Mesendoderm (in vitro differentiated cells): ENCODE data around the gene BATF2.

Experiments used
- DNase-seq: peaks from one replicate; pipeline ENCODE4 v3.0.0; 2013
- H2AK5ac ChIP-seq: 2 replicates; pipeline ENCODE4 v1.6.1; 2013; ENCODE audit warnings: low read length, inconsistent platforms
- H2BK120ac ChIP-seq: 2 replicates; pipeline ENCODE4 v1.6.1; 2013; ENCODE audit warnings: low read depth, mild to moderate bottlenecking, low read length, moderate library complexity, mixed read lengths
- H2BK15ac ChIP-seq: replicated peaks from 2 replicates; pipeline ENCODE4 v1.6.1; 2013; ENCODE audit warnings: low read depth, mild to moderate bottlenecking, moderate library complexity
- H2BK5ac ChIP-seq: 2 replicates; pipeline ENCODE4 v1.6.1; 2013; ENCODE audit warnings: low read length, inconsistent platforms
- H3K18ac ChIP-seq: 2 replicates; pipeline ENCODE4 v1.6.1; 2013; ENCODE audit warnings: mild to moderate bottlenecking, low read length, mixed read lengths
- H3K23ac ChIP-seq: one replicate; pipeline ENCODE4 v1.6.1; 2013; ENCODE audit warnings: low read length
- H3K27ac ChIP-seq: 2 replicates; pipeline ENCODE4 v1.5.1; 2013; ENCODE audit warnings: low read depth, mild to moderate bottlenecking, inconsistent platforms, low read length, moderate library complexity
- H3K27me3 ChIP-seq: 2 replicates; pipeline ENCODE4 v1.6.1; 2013; ENCODE audit warnings: low read length, control low read depth, mild to moderate bottlenecking, inconsistent platforms; ENCODE audit not compliant: insufficient read depth, poor library complexity
- H3K36me3 ChIP-seq: 2 replicates; pipeline ENCODE4 v1.6.1; 2013; ENCODE audit warnings: low read length, inconsistent platforms; ENCODE audit not compliant: control insufficient read depth, insufficient read depth
- H3K4ac ChIP-seq: one replicate; pipeline ENCODE4 v1.6.1; 2013; ENCODE audit warnings: low read depth, mild to moderate bottlenecking, low read length, moderate library complexity
- H3K4me1 ChIP-seq: 2 replicates; pipeline ENCODE4 v1.6.1; 2013; ENCODE audit warnings: low read depth, low read length, inconsistent platforms; ENCODE audit not compliant: control insufficient read depth
- H3K4me2 ChIP-seq: 2 replicates; pipeline ENCODE4 v1.6.1; 2013; ENCODE audit warnings: low read length
- H3K4me3 ChIP-seq: 2 replicates; pipeline ENCODE4 v1.5.1; 2013; ENCODE audit warnings: mild to moderate bottlenecking, low read length
- H3K56ac ChIP-seq: one replicate; pipeline ENCODE4 v1.6.1; 2013; ENCODE audit warnings: low read length
- H3K79me1 ChIP-seq: 2 replicates; pipeline ENCODE4 v1.6.1; 2013; ENCODE audit warnings: low read length, inconsistent platforms
- H3K79me2 ChIP-seq: 2 replicates; pipeline ENCODE4 v1.6.1; 2013; ENCODE audit warnings: mild to moderate bottlenecking, low read length; ENCODE audit not compliant: control insufficient read depth, insufficient read depth
- H3K9ac ChIP-seq: 2 replicates; pipeline ENCODE4 v1.6.1; 2013; ENCODE audit warnings: low read length, inconsistent platforms
- H4K5ac ChIP-seq: one replicate; pipeline ENCODE4 v1.6.1; 2013; ENCODE audit warnings: low read length
- H4K8ac ChIP-seq: one replicate; pipeline ENCODE4 v1.6.1; 2013; ENCODE audit warnings: low read depth, mild to moderate bottlenecking, control low read depth, low read length, moderate library complexity
- WGBS: extraction: QIAGEN DNeasy Blood & Tissue Kit; methylation state at CpG from one replicate; pipeline ENCODE4 v1.1.7; 2013; ENCODE audit warnings: low lambda C conversion rate, missing lambda C conversion rate; ENCODE audit not compliant: insufficient coverage; ENCODE audit errors: extremely low coverage; 5-methylcytosine and 5-hydroxymethylcytosine counted together

Gene BATF2

GRCh38 chr11:65040847-65041622, 44.3 kb upstream of the BATF2 start, which contains the start of gene SAC3D1:
Gene SAC3D1 (plus strand): TSS chr11:65041210. CDS start chr11:65041293, 83 bp downstream.
- peak within 1 kb of the TSS; percentile 99 for H3K56ac ChIP-seq
- H3K79me2 ChIP-seq, result peaks cover 2% of the 10 kb centered on the region
- peak within 1 kb of the TSS; percentile 95 for H2BK5ac ChIP-seq
- H3K18ac ChIP-seq, result peak within 1 kb of the TSS; percentile 75
- DNase-seq, result peak; percentile 98
- WGBS, result no CpG with 5 or more reads among the region's 91 CpGs
- no peak within 1 kb of the TSS for H3K4ac ChIP-seq
- peaks cover 7% of the 10 kb centered on the region for H3K79me1 ChIP-seq
- H3K23ac ChIP-seq, result peak within 1 kb of the TSS; percentile 66
- no peak within 1 kb of the TSS for H2AK5ac ChIP-seq
- H3K9ac ChIP-seq, result peak within 1 kb of the TSS; percentile 96
- peak within 1 kb of the TSS; percentile 73 for H3K4me2 ChIP-seq
- peak within 1 kb of the TSS; percentile 83 for H3K4me3 ChIP-seq
- H3K27ac ChIP-seq, result peak within 1 kb of the TSS; percentile 98
- no peaks in the 10 kb centered on the region for H3K27me3 ChIP-seq
- H3K4me1 ChIP-seq, result no peaks in the 10 kb centered on the region
- peaks cover 2% of the 10 kb centered on the region for H3K36me3 ChIP-seq
- H2BK120ac ChIP-seq, result no peak within 1 kb of the TSS
- no peak within 1 kb of the TSS for H4K5ac ChIP-seq
- H4K8ac ChIP-seq, result no peak within 1 kb of the TSS
- H2BK15ac ChIP-seq, result no peak within 1 kb of the TSS

- H3K9ac ChIP-seq, result peak overlapping the region; percentile 74
- no peaks in the 10 kb centered on the region for H3K4me1 ChIP-seq
- no peak overlapping the region for H3K18ac ChIP-seq
- H4K5ac ChIP-seq, result no peak overlapping the region
- H2BK15ac ChIP-seq, result no peak overlapping the region
- peak overlapping the region; percentile 98 for H3K27ac ChIP-seq
- H3K23ac ChIP-seq, result no peak overlapping the region
- no peak for DNase-seq
- H3K4me3 ChIP-seq, result no peak overlapping the region
- WGBS, result no CpG with 5 or more reads among the region's 7 CpGs
- H2BK5ac ChIP-seq, result no peak overlapping the region
- H3K56ac ChIP-seq, result peak overlapping the region; percentile 83
- no peak overlapping the region for H3K4ac ChIP-seq
- H3K79me1 ChIP-seq, result peaks cover 7% of the 10 kb centered on the region
- H3K27me3 ChIP-seq, result no peaks in the 10 kb centered on the region
- peaks cover 2% of the 10 kb centered on the region for H3K36me3 ChIP-seq
- no peak overlapping the region for H2AK5ac ChIP-seq
- H3K4me2 ChIP-seq, result peak overlapping the region; percentile 56
- no peak overlapping the region for H4K8ac ChIP-seq
- peaks cover 2% of the 10 kb centered on the region for H3K79me2 ChIP-seq
- no peak overlapping the region for H2BK120ac ChIP-seq
Measured at GRCh38 chr11:65040520-65040846, 43.7 kb upstream of the BATF2 start.

GRCh38 chr11:65036931-65037330, 40.2 kb upstream of the BATF2 start:
- no peak overlapping the region for H2BK5ac ChIP-seq
- H3K27me3 ChIP-seq, result no peaks in the 10 kb centered on the region
- H2AK5ac ChIP-seq, result no peak overlapping the region
- DNase-seq, result no peak
- H3K79me2 ChIP-seq, result peaks cover 2% of the 10 kb centered on the region
- no peak overlapping the region for H2BK120ac ChIP-seq
- H3K56ac ChIP-seq, result no peak overlapping the region
- H3K36me3 ChIP-seq, result no peaks in the 10 kb centered on the region
- no peak overlapping the region for H3K18ac ChIP-seq
- no peak overlapping the region for H3K4ac ChIP-seq
- no peak overlapping the region for H3K23ac ChIP-seq
- H3K4me3 ChIP-seq, result no peak overlapping the region
- H2BK15ac ChIP-seq, result no peak overlapping the region
- H3K9ac ChIP-seq, result no peak overlapping the region
- no peak overlapping the region for H4K8ac ChIP-seq
- no peaks in the 10 kb centered on the region for H3K4me1 ChIP-seq
- no peak overlapping the region for H4K5ac ChIP-seq
- no CpG with 5 or more reads among the region's 6 CpGs for WGBS
- H3K79me1 ChIP-seq, result no peaks in the 10 kb centered on the region
- no peak overlapping the region for H3K27ac ChIP-seq
- no peak overlapping the region for H3K4me2 ChIP-seq

- Histone ChIP-seq H3K9ac (no peak overlapping the region), H2BK120ac (no peak overlapping the region), H4K8ac (no peak overlapping the region), H3K4me3 (no peak overlapping the region), H3K4ac (no peak overlapping the region), H3K79me2 (no peaks in the 10 kb centered on the region), H3K36me3 (no peaks in the 10 kb centered on the region), H3K27me3 (no peaks in the 10 kb centered on the region), H2BK5ac (no peak overlapping the region), H3K79me1 (no peaks in the 10 kb centered on the region), H3K18ac (no peak overlapping the region), H3K4me2 (no peak overlapping the region), H3K56ac (no peak overlapping the region), H4K5ac (no peak overlapping the region), H2AK5ac (no peak overlapping the region), H3K4me1 (no peaks in the 10 kb centered on the region), H2BK15ac (no peak overlapping the region), H3K27ac (no peak overlapping the region), H3K23ac (no peak overlapping the region)
- no peak for DNase-seq
- WGBS, result no CpG with 5 or more reads among the region's 11 CpGs
Measured at GRCh38 chr11:65035579-65035978, 38.8 kb upstream of the BATF2 start.

- no peak overlapping the region for H3K9ac ChIP-seq
- WGBS, result no CpG with 5 or more reads among the region's 2 CpGs
Measured at GRCh38 chr11:65034423-65034822, 37.7 kb upstream of the BATF2 start.

GRCh38 chr11:65032216-65032615, 35.4 kb upstream of the BATF2 start:
- Histone ChIP-seq H3K18ac (no peak overlapping the region), H2BK5ac (no peak overlapping the region), H3K56ac (no peak overlapping the region), H4K5ac (no peak overlapping the region), H3K4me2 (no peak overlapping the region), H3K27ac (no peak overlapping the region), H3K9ac (no peak overlapping the region), H2BK15ac (no peak overlapping the region), H3K27me3 (no peaks in the 10 kb centered on the region), H3K4me3 (no peak overlapping the region), H3K79me2 (no peaks in the 10 kb centered on the region), H3K4ac (no peak overlapping the region), H2AK5ac (no peak overlapping the region), H3K79me1 (no peaks in the 10 kb centered on the region), H3K36me3 (no peaks in the 10 kb centered on the region), H3K23ac (no peak overlapping the region), H4K8ac (no peak overlapping the region), H3K4me1 (no peaks in the 10 kb centered on the region), H2BK120ac (no peak overlapping the region)
- WGBS, result no CpG with 5 or more reads among the region's 13 CpGs
- DNase-seq, result no peak

More at GRCh38 chr11:65034423-65034822, 37.7 kb upstream of the BATF2 start:
- no peak overlapping the region for H3K4ac ChIP-seq
- H3K79me1 ChIP-seq, result no peaks in the 10 kb centered on the region
- H2AK5ac ChIP-seq, result no peak overlapping the region
- no peak for DNase-seq
- no peak overlapping the region for H4K8ac ChIP-seq
- no peaks in the 10 kb centered on the region for H3K79me2 ChIP-seq
- no peak overlapping the region for H2BK5ac ChIP-seq
- no peak overlapping the region for H3K56ac ChIP-seq
- H3K4me3 ChIP-seq, result no peak overlapping the region
- no peak overlapping the region for H3K23ac ChIP-seq
- H3K18ac ChIP-seq, result no peak overlapping the region
- H4K5ac ChIP-seq, result no peak overlapping the region
- no peak overlapping the region for H2BK120ac ChIP-seq
- no peak overlapping the region for H3K27ac ChIP-seq
- no peaks in the 10 kb centered on the region for H3K36me3 ChIP-seq
- H3K4me1 ChIP-seq, result no peaks in the 10 kb centered on the region
- H3K27me3 ChIP-seq, result no peaks in the 10 kb centered on the region
- H3K4me2 ChIP-seq, result no peak overlapping the region
- H2BK15ac ChIP-seq, result no peak overlapping the region
